ENCODE measurements around the gene FZD4.

FZD4 gene

DNA sequence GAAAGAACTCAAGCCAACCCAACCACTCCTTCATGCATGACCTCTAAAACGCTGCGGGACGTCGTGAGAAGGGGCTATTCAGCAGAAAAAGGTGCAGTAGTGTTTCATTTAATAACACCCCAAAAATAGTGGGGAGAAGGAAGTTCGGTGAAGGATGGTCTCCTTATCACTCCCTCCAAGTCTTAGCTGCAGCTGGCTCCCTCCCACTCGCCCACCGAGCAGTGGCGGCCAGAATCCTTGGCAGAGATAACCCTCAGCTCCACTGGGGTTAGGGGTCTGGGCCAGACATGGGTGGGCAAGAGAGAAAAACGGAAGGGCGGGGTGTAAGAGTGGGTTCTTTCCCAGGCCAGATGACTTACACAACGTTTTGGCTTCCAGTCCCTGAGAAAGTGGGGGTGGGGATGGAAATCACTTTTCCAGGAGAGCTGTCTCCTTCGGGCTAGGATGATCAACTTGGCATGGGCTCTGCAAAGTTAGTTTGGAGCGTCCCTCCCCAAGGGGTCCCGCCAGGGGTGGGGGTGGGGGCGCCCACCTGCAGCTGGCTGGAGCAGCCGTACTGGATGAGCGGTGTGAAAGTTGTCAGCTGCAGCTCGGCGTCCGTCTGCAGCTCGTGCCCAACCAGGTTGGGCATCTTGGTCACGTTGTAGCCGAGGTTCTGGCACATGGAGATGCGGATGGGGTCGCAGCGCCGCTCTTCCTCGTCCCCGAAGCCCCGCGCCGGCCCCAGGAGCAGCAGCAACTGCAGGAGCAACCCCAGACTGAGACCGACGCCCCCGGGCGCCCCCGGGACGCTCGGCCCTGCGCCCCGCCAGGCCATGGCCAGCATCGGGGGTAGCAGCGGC is 705 bp downstream of the FZD4 start:
- Histone ChIP-seq H3K79me2 (ENCODE audit: low read length) (no peaks in the 10 kb centered on the region), H3K9me2 (replicated peaks; ENCODE audit: insufficient read depth, low read length) (no peaks in the 10 kb centered on the region), H3K36me3 (replicated peaks; ENCODE audit: insufficient read depth, low read length) (no peaks in the 10 kb centered on the region), H4K20me1 (ENCODE audit: insufficient read depth, low read length) (no peaks in the 10 kb centered on the region), H3K27ac (ENCODE audit: low read length) (no peak overlapping the region), H3K9ac (ENCODE audit: low read length) (peak overlapping the region; percentile 45; the same call in 1 of the 2 replicates), H2AFZ (ENCODE audit: low read length) (peak overlapping the region; percentile 88), H3K4me2 (ENCODE audit: low read depth, low read length) (peak overlapping the region; percentile 96), H3F3A (ENCODE audit: insufficient read depth, low read length) (peaks cover 8% of the 10 kb centered on the region; the same call in 1 of the 2 replicates), H3K4me3 (ENCODE audit: low read length) (peak overlapping the region; percentile 72), H3K4me1 (ENCODE audit: low read length) (no peaks in the 10 kb centered on the region), H3K27me3 (replicated peaks; ENCODE audit: insufficient read depth, low read length) (no peaks in the 10 kb centered on the region), H3K9me3 (replicated peaks; ENCODE audit: insufficient read depth, low read length) (no peaks in the 10 kb centered on the region)
- no peak for DNase-seq
- no peak for TF ChIP-seq EZH2 (optimal IDR thresholded peaks at IDR 0.05; ENCODE audit: low read depth, low read length)
- TF ChIP-seq EZH2phosphoT487 (IDR thresholded peaks at IDR 0.05; ENCODE audit: low read length), result no peak
- no peak for TF ChIP-seq CTCF (IDR thresholded peaks at IDR 0.05; ENCODE audit: low read length)

- H3K4me2 ChIP-seq (ENCODE audit: low read depth, low read length), result no peak overlapping the region
Observed at GRCh38 chr11:86952221-86952875, 2.8 kb downstream of the FZD4 start.

GRCh38 chr11:86951706-86952105 is 3.5 kb downstream of the FZD4 start:
- Histone ChIP-seq H3K79me2 (ENCODE audit: low read length) (no peaks in the 10 kb centered on the region), H2AFZ (ENCODE audit: low read length) (no peak overlapping the region), H3K9me2 (replicated peaks; ENCODE audit: insufficient read depth, low read length) (no peaks in the 10 kb centered on the region), H3K27me3 (replicated peaks; ENCODE audit: insufficient read depth, low read length) (no peaks in the 10 kb centered on the region), H3K9ac (ENCODE audit: low read length) (no peak overlapping the region), H3F3A (ENCODE audit: insufficient read depth, low read length) (peaks cover 8% of the 10 kb centered on the region; the same call in 1 of the 2 replicates), H3K36me3 (replicated peaks; ENCODE audit: insufficient read depth, low read length) (no peaks in the 10 kb centered on the region), H3K4me1 (ENCODE audit: low read length) (no peaks in the 10 kb centered on the region), H4K20me1 (ENCODE audit: insufficient read depth, low read length) (no peaks in the 10 kb centered on the region), H3K4me2 (ENCODE audit: low read depth, low read length) (no peak overlapping the region), H3K4me3 (ENCODE audit: low read length) (no peak overlapping the region), H3K9me3 (replicated peaks; ENCODE audit: insufficient read depth, low read length) (no peaks in the 10 kb centered on the region), H3K27ac (ENCODE audit: low read length) (no peak overlapping the region)
- DNase-seq, result no peak
- TF ChIP-seq EZH2phosphoT487 (IDR thresholded peaks at IDR 0.05; ENCODE audit: low read length) (no peak), CTCF (IDR thresholded peaks at IDR 0.05; ENCODE audit: low read length) (no peak), EZH2 (optimal IDR thresholded peaks at IDR 0.05; ENCODE audit: low read depth, low read length) (no peak)

More at GRCh38 chr11:86952221-86952875, 2.8 kb downstream of the FZD4 start:
- Histone ChIP-seq H3K79me2 (ENCODE audit: low read length) (no peaks in the 10 kb centered on the region), H4K20me1 (ENCODE audit: insufficient read depth, low read length) (no peaks in the 10 kb centered on the region), H3K4me1 (ENCODE audit: low read length) (no peaks in the 10 kb centered on the region), H3K36me3 (replicated peaks; ENCODE audit: insufficient read depth, low read length) (no peaks in the 10 kb centered on the region), H3K9ac (ENCODE audit: low read length) (no peak overlapping the region), H3F3A (ENCODE audit: insufficient read depth, low read length) (peaks cover 8% of the 10 kb centered on the region; the same call in 1 of the 2 replicates), H3K9me3 (replicated peaks; ENCODE audit: insufficient read depth, low read length) (no peaks in the 10 kb centered on the region), H3K27me3 (replicated peaks; ENCODE audit: insufficient read depth, low read length) (no peaks in the 10 kb centered on the region), H3K4me3 (ENCODE audit: low read length) (no peak overlapping the region), H3K27ac (ENCODE audit: low read length) (no peak overlapping the region), H3K9me2 (replicated peaks; ENCODE audit: insufficient read depth, low read length) (no peaks in the 10 kb centered on the region), H2AFZ (ENCODE audit: low read length) (no peak overlapping the region)
- DNase-seq, result no peak
- TF ChIP-seq EZH2 (optimal IDR thresholded peaks at IDR 0.05; ENCODE audit: low read depth, low read length) (no peak), CTCF (IDR thresholded peaks at IDR 0.05; ENCODE audit: low read length) (no peak), EZH2phosphoT487 (IDR thresholded peaks at IDR 0.05; ENCODE audit: low read length) (no peak)

All from MM.1S (cell line).